Measurements from ENCODE around the gene PPP1R3E. TPM values are rescaled to one million over a fixed set of nuclear protein-coding genes. Genes with fewer than 3 reads are reported as not detected.

PPP1R3E gene
- total RNA-seq, 4 donors from 2014 or later = 7.9 to 14.4 (median 8.6) TPM

DNA sequence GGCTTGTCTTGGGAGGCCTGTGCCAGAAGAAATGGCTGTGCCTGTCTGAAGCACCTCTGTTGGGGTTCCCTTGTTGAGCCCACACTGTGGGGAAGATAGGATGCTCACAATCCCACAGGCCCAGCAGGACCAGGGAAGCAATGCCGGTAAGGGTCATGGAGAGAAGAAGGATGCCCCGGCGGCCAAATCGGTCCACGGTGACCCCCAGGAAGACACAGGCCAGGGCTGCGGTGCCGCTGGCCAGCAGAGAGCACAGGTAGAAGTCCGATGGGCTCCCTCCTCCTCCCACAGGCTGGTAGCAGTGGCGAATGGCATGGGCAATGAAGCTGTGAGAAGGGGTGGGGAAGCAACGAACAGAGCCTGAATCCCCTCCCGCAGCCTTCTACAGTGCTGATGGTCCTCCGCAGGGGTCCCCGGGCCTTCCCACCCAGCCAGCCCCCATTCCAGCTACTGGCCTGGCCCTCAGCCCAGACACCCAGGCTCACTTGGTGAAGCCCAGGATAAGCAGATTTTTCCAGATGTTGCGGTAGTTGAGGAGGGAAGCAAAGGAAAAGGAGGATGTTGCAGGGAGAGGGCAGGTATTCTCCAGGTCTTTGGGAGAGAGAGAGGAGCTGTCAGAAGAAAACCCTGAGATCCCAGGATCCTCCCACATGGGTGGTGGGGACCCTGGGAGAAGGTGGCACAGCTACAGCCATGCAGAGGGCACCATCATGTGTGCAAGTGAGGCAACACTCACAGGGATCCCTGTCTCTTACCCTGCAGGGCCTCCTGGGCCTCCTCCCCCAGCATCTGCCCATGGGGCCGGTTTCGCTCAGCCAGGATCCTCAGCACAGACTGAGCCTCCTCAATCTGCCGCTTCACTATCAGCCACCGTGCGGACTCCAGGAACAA, 45.0 kb upstream of the PPP1R3E start:
- DNase-seq (ENCODE audit: low spot score in 2 of 2) = peak in 1 of 2 donors; percentile 60
- TF ChIP-seq POLR2A (IDR thresholded peaks at IDR 0.05) = no peak
- TF ChIP-seq, protein P1, sequence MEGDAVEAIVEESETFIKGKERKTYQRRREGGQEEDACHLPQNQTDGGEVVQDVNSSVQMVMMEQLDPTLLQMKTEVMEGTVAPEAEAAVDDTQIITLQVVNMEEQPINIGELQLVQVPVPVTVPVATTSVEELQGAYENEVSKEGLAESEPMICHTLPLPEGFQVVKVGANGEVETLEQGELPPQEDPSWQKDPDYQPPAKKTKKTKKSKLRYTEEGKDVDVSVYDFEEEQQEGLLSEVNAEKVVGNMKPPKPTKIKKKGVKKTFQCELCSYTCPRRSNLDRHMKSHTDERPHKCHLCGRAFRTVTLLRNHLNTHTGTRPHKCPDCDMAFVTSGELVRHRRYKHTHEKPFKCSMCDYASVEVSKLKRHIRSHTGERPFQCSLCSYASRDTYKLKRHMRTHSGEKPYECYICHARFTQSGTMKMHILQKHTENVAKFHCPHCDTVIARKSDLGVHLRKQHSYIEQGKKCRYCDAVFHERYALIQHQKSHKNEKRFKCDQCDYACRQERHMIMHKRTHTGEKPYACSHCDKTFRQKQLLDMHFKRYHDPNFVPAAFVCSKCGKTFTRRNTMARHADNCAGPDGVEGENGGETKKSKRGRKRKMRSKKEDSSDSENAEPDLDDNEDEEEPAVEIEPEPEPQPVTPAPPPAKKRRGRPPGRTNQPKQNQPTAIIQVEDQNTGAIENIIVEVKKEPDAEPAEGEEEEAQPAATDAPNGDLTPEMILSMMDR (IDR thresholded peaks at IDR 0.05) = no peak
- 92 to 97% methylated on average over 14 to 19 of the region's 19 CpGs for WGBS, 2 donors
- no peak overlapping the region for H3K4me3 ChIP-seq (ENCODE audit: low read depth, poor library complexity, severe bottlenecking)
- intact Hi-C loops (cut with DNase I; ENCODE audit: low total_unique reads) = loop anchor here (10.0 kb wide), 1 partner anchor 97 kb away; no protein-coding TSS in a partner anchor

DNA sequence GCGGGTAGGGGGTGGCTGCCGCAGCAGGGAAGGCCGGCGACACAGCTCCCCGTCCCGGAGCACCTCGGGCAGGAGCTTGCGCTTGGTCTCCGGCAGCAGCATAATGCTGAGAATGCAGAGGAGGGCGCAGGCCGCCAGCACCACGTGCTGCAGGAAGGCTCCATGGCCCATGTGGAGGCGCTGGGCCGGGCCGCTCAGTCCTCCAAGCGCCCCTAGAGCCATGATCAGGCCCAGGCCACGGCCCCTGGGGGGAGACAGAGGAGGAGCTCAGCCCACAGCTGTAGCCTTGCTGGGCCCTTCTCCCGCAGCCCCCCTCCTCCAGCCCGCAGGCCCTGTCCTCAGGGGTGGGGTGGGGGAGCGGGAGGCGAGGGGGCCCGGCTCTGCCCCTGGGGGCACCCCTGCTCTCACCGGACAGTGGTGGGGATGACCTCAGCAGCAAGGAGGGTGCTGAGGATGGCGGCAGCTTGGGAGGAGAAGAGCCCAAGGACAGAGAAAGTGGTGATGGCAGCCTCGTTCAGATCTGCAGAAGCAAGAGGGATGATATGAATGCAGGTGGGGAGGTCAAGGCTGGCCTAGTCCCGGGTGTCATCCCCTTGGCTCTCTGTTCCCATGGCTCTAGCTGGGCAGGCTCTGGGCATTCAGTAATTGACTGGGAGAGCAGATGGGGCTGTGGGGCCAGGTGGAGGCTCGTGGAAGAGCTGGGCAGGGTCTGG, 44.2 kb upstream of the PPP1R3E start:
- intact Hi-C loops (cut with DNase I; ENCODE audit: low total_unique reads) = loop anchor here (10.0 kb wide), 1 partner anchor 98 kb away; no protein-coding TSS in a partner anchor
- 82 to 89% methylated on average over 19 to 25 of the region's 27 CpGs for WGBS, 2 donors
- peak in 1 of 2 donors; percentile 75 for DNase-seq (ENCODE audit: low spot score in 2 of 2)
- no peak overlapping the region for H3K4me3 ChIP-seq (ENCODE audit: low read depth, poor library complexity, severe bottlenecking)
- no peak for TF ChIP-seq POLR2A (IDR thresholded peaks at IDR 0.05)
- TF ChIP-seq, protein P1 (IDR thresholded peaks at IDR 0.05) = no peak

DNA sequence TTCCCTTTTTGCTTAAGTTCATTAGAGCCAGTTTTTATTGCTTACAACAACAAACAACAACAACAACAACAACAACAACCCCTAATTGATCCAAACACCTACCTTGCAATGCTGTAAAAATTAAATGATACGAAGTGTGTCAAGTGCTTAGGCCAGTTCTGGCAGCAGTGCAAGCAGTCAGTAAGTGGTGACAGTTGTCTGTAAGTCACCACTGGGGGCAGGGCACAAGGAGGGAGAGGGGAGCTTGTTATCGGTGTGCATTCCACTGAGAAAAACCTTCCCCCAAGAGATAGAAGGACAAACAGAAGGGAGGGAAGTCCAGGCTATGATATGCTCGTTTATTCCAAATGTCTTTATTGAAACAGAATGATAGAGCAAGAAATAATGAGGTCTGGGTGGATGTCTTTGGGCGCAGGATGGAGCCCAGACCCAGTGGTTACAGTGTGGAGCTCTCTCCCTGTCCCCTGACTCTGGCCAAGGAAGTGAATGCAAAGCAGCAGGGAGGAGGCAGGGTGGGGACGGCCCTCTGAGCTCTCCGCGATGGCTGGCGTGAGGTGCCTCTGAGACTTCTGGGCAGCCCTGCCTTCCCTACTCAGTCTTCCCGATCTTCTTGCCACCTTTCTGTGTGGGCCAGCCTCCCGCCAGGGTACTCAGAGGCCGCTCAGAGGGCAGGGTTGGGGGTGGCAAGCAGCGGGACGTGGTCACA, 43.5 kb upstream of the PPP1R3E start:
- DNase-seq (ENCODE audit: low spot score in 2 of 2) = no peak
- intact Hi-C loops (cut with DNase I; ENCODE audit: low total_unique reads) = loop anchor here (10.0 kb wide), 1 partner anchor 99 kb away; no protein-coding TSS in a partner anchor
- H3K4me3 ChIP-seq (ENCODE audit: low read depth, poor library complexity, severe bottlenecking) = no peak overlapping the region
- WGBS, 2 donors = 75 to 78% methylated on average over 8 to 13 of the region's 13 CpGs
- TF ChIP-seq, protein P1 (IDR thresholded peaks at IDR 0.05) = no peak
- no peak for TF ChIP-seq POLR2A (IDR thresholded peaks at IDR 0.05)

DNA sequence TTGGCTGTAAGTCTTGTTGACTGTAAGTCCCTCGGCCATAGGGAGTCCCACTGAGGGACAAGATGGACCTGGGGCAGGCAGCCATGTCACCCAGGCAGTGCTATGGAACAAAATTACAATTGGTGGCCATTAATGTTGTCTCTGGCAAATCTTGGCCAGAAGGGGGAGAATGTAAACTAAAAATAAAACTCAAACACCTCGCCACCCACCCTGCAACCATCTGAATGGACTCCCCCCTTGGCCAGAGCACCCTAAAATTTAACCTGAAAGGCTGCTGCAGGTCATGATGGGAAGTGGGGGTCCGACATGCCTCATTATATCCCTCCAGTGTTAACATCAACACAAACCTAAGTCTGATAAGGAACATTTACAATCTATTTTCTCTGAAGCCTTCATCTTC, 41.8 kb upstream of the PPP1R3E start:
- no peak overlapping the region for H3K4me3 ChIP-seq (ENCODE audit: low read depth, poor library complexity, severe bottlenecking)
- DNase-seq (ENCODE audit: low spot score in 2 of 2) = peak in 1 of 2 donors; percentile 58
- no peak for TF ChIP-seq POLR2A (IDR thresholded peaks at IDR 0.05)
- TF ChIP-seq, protein P1 (IDR thresholded peaks at IDR 0.05) = no peak
- 58 to 60% methylated on average over 3 of the region's 3 CpGs for WGBS, 2 donors
- intact Hi-C loops (cut with DNase I; ENCODE audit: low total_unique reads) = loop anchor here (10.0 kb wide), 1 partner anchor 100 kb away; no protein-coding TSS in a partner anchor

DNA sequence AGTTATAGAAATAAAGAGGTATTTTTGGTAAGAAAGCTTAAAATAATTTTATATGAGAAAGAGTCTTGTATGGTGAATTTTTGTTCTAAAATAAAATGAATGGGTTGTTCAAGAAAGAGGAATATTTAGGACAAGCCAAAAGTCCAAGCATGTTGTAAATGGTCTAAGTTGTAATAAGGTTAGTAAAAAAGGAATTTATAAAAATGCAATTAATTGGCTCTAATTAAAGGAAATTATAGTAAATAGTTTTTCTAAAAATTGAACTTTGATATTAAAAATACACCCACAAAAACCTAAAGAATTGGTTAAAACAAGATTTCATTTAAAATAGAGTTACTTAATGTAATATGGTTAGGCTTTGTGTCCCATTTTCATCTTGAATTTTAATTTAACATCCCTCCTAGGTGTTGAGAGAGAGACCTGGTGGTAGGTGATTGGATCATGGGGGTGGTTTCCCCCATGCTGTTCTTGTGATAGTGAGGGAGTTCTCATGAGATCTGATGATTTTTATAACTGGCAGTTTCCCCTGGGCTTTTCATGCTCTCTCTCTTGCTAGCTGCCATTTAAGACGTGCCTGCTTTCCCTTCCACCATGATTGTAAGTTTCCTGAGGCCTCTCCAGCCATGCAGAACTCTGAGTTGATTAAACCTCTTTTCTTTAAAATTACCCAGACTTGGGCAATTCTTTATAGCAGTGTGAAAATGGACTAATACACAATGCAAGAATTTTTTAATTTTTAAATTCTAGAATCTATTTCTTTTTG, 37.0 kb upstream of the PPP1R3E start:
- no peak for DNase-seq (ENCODE audit: low spot score in 2 of 2)
- no peak overlapping the region for H3K4me3 ChIP-seq (ENCODE audit: low read depth, poor library complexity, severe bottlenecking)
- TF ChIP-seq, protein P1 (IDR thresholded peaks at IDR 0.05) = no peak
- no peak for TF ChIP-seq POLR2A (IDR thresholded peaks at IDR 0.05)
- intact Hi-C loops (cut with DNase I; ENCODE audit: low total_unique reads) = loop anchor here (10.0 kb wide), 1 partner anchor 105 kb away; no protein-coding TSS in a partner anchor
- 77 to 90% methylated on average over 1 of the region's 1 CpG for WGBS, 2 donors

Data from lower leg skin (tissue), 4 donors.